Fibroblast of lung (primary cell): ENCODE measurements around the gene FGF4. TPM values are rescaled to one million over a fixed set of nuclear protein-coding genes. Genes with fewer than 3 reads are reported as not detected.

Experiments used
- DNase-seq, 2 donors: peaks; one replicate each; pipeline versions ENCODE4 v3.0.0 to v3.0.0-alpha.2; 2010; ENCODE audit warnings: low read depth in 2 of 2
- H2AFZ ChIP-seq: 2 replicates; pipeline ENCODE4 v1.5.1; 2012; ENCODE audit warnings: low read length, control low read depth, inconsistent platforms
- H3K27ac ChIP-seq: 2 replicates; pipeline ENCODE4 v1.5.1; 2011; ENCODE audit warnings: low read length, control low read depth; ENCODE audit not compliant: insufficient read depth
- H3K27me3 ChIP-seq: 2 replicates; pipeline ENCODE4 v1.5.1; 2011; ENCODE audit warnings: mild to moderate bottlenecking, low read length; ENCODE audit not compliant: control insufficient read depth, insufficient read depth
- H3K36me3 ChIP-seq: 2 replicates; pipeline ENCODE4 v1.5.1; 2011; ENCODE audit warnings: low read length; ENCODE audit not compliant: control insufficient read depth, insufficient read depth
- H3K4me1 ChIP-seq: 2 replicates; pipeline ENCODE4 v1.5.1; 2011; ENCODE audit warnings: low read length; ENCODE audit not compliant: control insufficient read depth, insufficient read depth; ENCODE audit errors: extremely low read depth
- H3K4me2 ChIP-seq: 2 replicates; pipeline ENCODE4 v1.5.1; 2011; ENCODE audit warnings: low read length, control low read depth; ENCODE audit not compliant: insufficient read depth; ENCODE audit errors: extremely low read depth
- H3K4me3 ChIP-seq, 4 experiments: fragments of 200-600 bp in 1 of 4; sonication (generic) in 1 of 4; replicated peaks in 1 of 4; 2 replicates each; pipeline ENCODE4 v1.5.1; 2011 to 2016; ENCODE audit warnings: low read length in 4 of 4, low read depth in 3 of 4, mild to moderate bottlenecking in 3 of 4, control low read depth in 2 of 4, inconsistent platforms in 1 of 4, mixed read lengths in 1 of 4; ENCODE audit not compliant: insufficient read depth in 1 of 4; ENCODE audit errors: control extremely low read depth in 1 of 4
- H3K79me2 ChIP-seq: 2 replicates; pipeline ENCODE4 v1.5.1; 2012; ENCODE audit warnings: mild to moderate bottlenecking, low read length, inconsistent platforms; ENCODE audit not compliant: control insufficient read depth, insufficient read depth
- H3K9ac ChIP-seq: 2 replicates; pipeline ENCODE4 v1.5.1; 2011; ENCODE audit warnings: mild to moderate bottlenecking, low read length, control low read depth; ENCODE audit not compliant: insufficient read depth
- H3K9me3 ChIP-seq: 2 replicates; pipeline ENCODE4 v1.5.1; 2012; ENCODE audit warnings: low read depth, low read length; ENCODE audit not compliant: control insufficient read depth, insufficient read depth
- H4K20me1 ChIP-seq: 2 replicates; pipeline ENCODE4 v1.5.1; 2011; ENCODE audit warnings: low read length; ENCODE audit not compliant: control insufficient read depth, insufficient read depth; ENCODE audit errors: extremely low read depth
- CTCF ChIP-seq, 2 donors: IDR thresholded peaks in 1 of 2; conservative IDR thresholded peaks in 1 of 2; 1 replicate in 1 of 2; 2 replicates in 1 of 2; pipeline ENCODE4 v1.5.1; 2011 to 2012; ENCODE audit warnings: low read length in 2 of 2, control low read depth in 1 of 2, inconsistent platforms in 1 of 2, low read depth in 1 of 2, mild to moderate bottlenecking in 1 of 2
- EZH2 ChIP-seq: IDR thresholded peaks from 2 replicates; pipeline ENCODE4 v1.5.1; 2012; ENCODE audit warnings: low read length, control low read depth, mild to moderate bottlenecking; ENCODE audit errors: missing control alignments
- polyA plus RNA-seq, 2 donors: library from polyadenylated mRNA; depleted of rRNA in 1 of 2; stranded (reverse) in 1 of 2; unstranded in 1 of 2; fragments of >200 nt; gene quantifications; 2 replicates each; pipeline ENCODE4 v1.2.1, GENCODE V29; 2011 to 2012; ENCODE audit warnings: missing spikeins in 1 of 2
- total RNA-seq: library from RNA; depleted of rRNA; stranded (reverse); fragments of >200 nt; gene quantifications from 2 replicates; pipeline ENCODE4 v1.2.1, GENCODE V29; 2014

FGF4 gene
- total and polyA plus RNA-seq, 2 donors (not counting 1 experiment from before 2014, with no cell fraction given) = not detected

DNA sequence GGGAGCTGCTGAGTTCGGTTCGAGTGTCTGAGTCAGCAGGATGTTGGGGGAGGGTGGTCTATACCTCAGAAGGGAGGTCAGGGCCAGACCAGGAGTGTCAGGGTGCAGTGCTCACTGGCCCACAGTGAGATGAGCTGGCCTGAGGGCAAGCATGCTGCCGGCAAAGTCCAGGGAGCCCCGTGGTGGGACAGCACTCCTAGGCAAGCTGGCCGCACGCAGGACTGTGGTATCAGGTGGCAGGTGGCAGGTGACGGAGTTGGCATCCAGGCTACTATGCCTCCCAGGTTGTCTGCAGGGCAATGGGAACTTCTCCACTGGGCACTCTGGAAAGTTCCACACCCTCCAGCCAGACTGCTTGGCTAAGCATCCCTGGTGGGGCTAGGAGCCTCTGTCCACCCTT, 39.3 kb upstream of the FGF4 start:
- no peaks in the 10 kb centered on the region for H3K4me1 ChIP-seq
- peaks cover 27% of the 10 kb centered on the region for H3K27me3 ChIP-seq
- H3K79me2 ChIP-seq = no peaks in the 10 kb centered on the region
- no peaks in the 10 kb centered on the region for H4K20me1 ChIP-seq
- no peaks in the 10 kb centered on the region for H3K9me3 ChIP-seq
- no peak overlapping the region for H2AFZ ChIP-seq
- H3K36me3 ChIP-seq = no peaks in the 10 kb centered on the region
- no peak overlapping the region for H3K9ac ChIP-seq
- no peak for DNase-seq
- TF ChIP-seq EZH2 (no peak), CTCF (conservative IDR thresholded peaks at IDR 0.05 in 1 of 2, IDR thresholded peaks at IDR 0.05 in 1 of 2; ENCODE audit: low read depth in 1 of 2, low read length in 2 of 2) (no peak)
- no peak overlapping the region for H3K4me2 ChIP-seq
- no peak overlapping the region for H3K27ac ChIP-seq
- no peak overlapping the region for H3K4me3 ChIP-seq

DNA sequence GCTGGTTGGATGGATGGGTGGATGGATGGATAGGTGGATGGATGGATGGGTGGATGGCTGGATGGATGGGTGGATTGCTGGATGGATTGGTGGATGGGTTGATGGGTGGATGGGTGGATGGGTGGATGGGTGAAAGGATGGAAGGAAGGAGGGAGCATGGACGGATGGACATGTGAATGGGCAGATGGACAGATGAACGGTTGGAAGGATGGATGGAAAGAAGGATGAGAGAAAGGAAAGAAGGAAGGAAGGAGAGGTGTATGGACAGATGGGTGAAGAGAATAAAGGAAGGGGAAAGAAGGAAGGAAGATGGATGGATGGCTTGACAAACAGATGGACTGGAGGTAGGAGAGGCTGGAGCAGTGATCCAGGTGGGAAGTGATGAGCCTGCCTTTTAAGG, 38.7 kb upstream of the FGF4 start:
- Histone ChIP-seq H3K27ac (no peak overlapping the region), H2AFZ (no peak overlapping the region), H3K4me2 (no peak overlapping the region), H3K79me2 (no peaks in the 10 kb centered on the region), H3K36me3 (no peaks in the 10 kb centered on the region), H4K20me1 (no peaks in the 10 kb centered on the region), H3K9me3 (no peaks in the 10 kb centered on the region), H3K4me1 (no peaks in the 10 kb centered on the region), H3K9ac (no peak overlapping the region), H3K27me3 (peaks cover 27% of the 10 kb centered on the region), H3K4me3 (no peak overlapping the region)
- TF ChIP-seq EZH2 (no peak), CTCF (conservative IDR thresholded peaks at IDR 0.05 in 1 of 2, IDR thresholded peaks at IDR 0.05 in 1 of 2; ENCODE audit: low read depth in 1 of 2, low read length in 2 of 2) (no peak)
- DNase-seq = no peak

- Histone ChIP-seq H3K9ac (no peak overlapping the region), H3K27me3 (peaks cover 28% of the 10 kb centered on the region)
- DNase-seq = no peak
These were observed 37.8 kb upstream of the FGF4 start for GRCh38 chr11:69812946-69813345.

More at GRCh38 chr11:69812946-69813345, 37.8 kb upstream of the FGF4 start:
- Histone ChIP-seq H4K20me1 (no peaks in the 10 kb centered on the region), H3K4me2 (no peak overlapping the region), H3K27ac (no peak overlapping the region), H3K9me3 (no peaks in the 10 kb centered on the region), H2AFZ (no peak overlapping the region), H3K79me2 (no peaks in the 10 kb centered on the region), H3K4me1 (no peaks in the 10 kb centered on the region), H3K36me3 (no peaks in the 10 kb centered on the region), H3K4me3 (no peak overlapping the region)
- TF ChIP-seq CTCF (conservative IDR thresholded peaks at IDR 0.05 in 1 of 2, IDR thresholded peaks at IDR 0.05 in 1 of 2; ENCODE audit: low read depth in 1 of 2, low read length in 2 of 2) (no peak), EZH2 (no peak)
